ENCODE measurements around the gene FYTTD1. TPM values are rescaled to one million over a fixed set of nuclear protein-coding genes. Genes with fewer than 3 reads are reported as not detected.

Gene FYTTD1
- polyA plus RNA-seq, 2 of the 4 experiments (the other 2 are of a cell fraction), result 22.2 to 37.3 TPM

- TF ChIP-seq FOSL2 (IDR thresholded peaks at IDR 0.05) (no peak), FOSL2 (CRISPR knock-in tag; IDR thresholded peaks at IDR 0.05) (no peak), BHLHE40 (IDR thresholded peaks at IDR 0.05; ENCODE audit: low read depth, low read length) (no peak), NPAS2 (CRISPR knock-in tag; IDR thresholded peaks at IDR 0.05; ENCODE audit: borderline replicate concordance) (no peak), FOXS1 (CRISPR knock-in tag; IDR thresholded peaks at IDR 0.05) (no peak), HMGXB4 (CRISPR knock-in tag; IDR thresholded peaks at IDR 0.05; ENCODE audit: borderline replicate concordance) (no peak), RAD21 (conservative IDR thresholded peaks at IDR 0.05 in 1 of 2, IDR thresholded peaks at IDR 0.05 in 1 of 2) (no peak)
These were observed 61.2 kb downstream of the FYTTD1 start for GRCh38 chr3:197810901-197811300.

GRCh38 chr3:197811343-197811742, 61.7 kb downstream of the FYTTD1 start:
- TF ChIP-seq MYC (IDR thresholded peaks at IDR 0.05; ENCODE audit: borderline replicate concordance, low read length) (no peak), RAD21 (conservative IDR thresholded peaks at IDR 0.05 in 1 of 2, IDR thresholded peaks at IDR 0.05 in 1 of 2) (no peak), ZC3H11A (IDR thresholded peaks at IDR 0.05) (no peak), USF2 (IDR thresholded peaks at IDR 0.05) (no peak), MAX (IDR thresholded peaks at IDR 0.05) (no peak), HOXA7 (CRISPR knock-in tag; IDR thresholded peaks at IDR 0.05) (no peak), HMGXB4 (CRISPR knock-in tag; IDR thresholded peaks at IDR 0.05; ENCODE audit: borderline replicate concordance) (no peak), CEBPB (IDR thresholded peaks at IDR 0.05) (no peak), MAFK (IDR thresholded peaks at IDR 0.05; ENCODE audit: partially characterized antibody) (no peak), FOXS1 (CRISPR knock-in tag; IDR thresholded peaks at IDR 0.05) (no peak), CBX2 (IDR thresholded peaks at IDR 0.05; ENCODE audit: borderline replicate concordance, low read depth) (no peak), HEYL (CRISPR knock-in tag; IDR thresholded peaks at IDR 0.05) (no peak), POLR2AphosphoS2 (conservative IDR thresholded peaks at IDR 0.05; ENCODE audit: low read length) (no peak), ZNF302 (CRISPR knock-in tag; IDR thresholded peaks at IDR 0.05) (no peak), ESRRA (IDR thresholded peaks at IDR 0.05; ENCODE audit: borderline replicate concordance, low read length) (no peak), POLR2A (IDR thresholded peaks at IDR 0.05; ENCODE audit: low read length) (no peak), TFCP2L1 (CRISPR knock-in tag; IDR thresholded peaks at IDR 0.05) (no peak), CHD4 (IDR thresholded peaks at IDR 0.05; ENCODE audit: borderline replicate concordance) (no peak)
- no peak for FAIRE-seq
- 89% methylated on average over 3 of the region's 3 CpGs for WGBS (ENCODE audit: missing lambda C conversion rate)
- POLR2A ChIA-PET, result no interaction called here
- Histone ChIP-seq H3K27ac (no peak overlapping the region), H3K9me3 (no peaks in the 10 kb centered on the region), H3K4me2 (no peak overlapping the region), H3K4me3 (no peak overlapping the region), H3K4me1 (peaks cover 31% of the 10 kb centered on the region)
- CTCF ChIA-PET, result interaction anchor here (1.2 kb wide), 1 partner anchor 10 kb away, joined by 3 read pairs; no protein-coding TSS in a partner anchor
- no peak for ATAC-seq
- DNase-seq (ENCODE audit: low read depth in 1 of 2, low spot score in 1 of 2), result no peak

More at GRCh38 chr3:197810901-197811300, 61.2 kb downstream of the FYTTD1 start:
- DNase-seq (ENCODE audit: low read depth in 1 of 2, low spot score in 1 of 2), result no peak
- FAIRE-seq, result no peak
- Histone ChIP-seq H3K4me1 (peaks cover 31% of the 10 kb centered on the region), H3K9me3 (no peaks in the 10 kb centered on the region), H3K4me2 (no peak overlapping the region), H3K27ac (no peak overlapping the region), H3K4me3 (no peak overlapping the region)
- WGBS (ENCODE audit: missing lambda C conversion rate), result 82% methylated on average over 6 of the region's 6 CpGs
- ChIA-PET POLR2A (no interaction called here), CTCF (interaction anchor here (1.2 kb wide), 1 partner anchor 10 kb away, joined by 3 read pairs; no protein-coding TSS in a partner anchor)
- ATAC-seq, result no peak

All from A549 (cell line).